HG03354 (cell line): Measurements from ENCODE around the gene ATXN7L1.
A peak's percentile ranks its signal among the peaks of the same experiment; 100 is the strongest.

Source experiments
- ATAC-seq: cut with Tn5 transposase; IDR thresholded peaks from one replicate; pipeline ENCODE4 v1.9.1; 2021; ENCODE audit warnings: mild to moderate bottlenecking; ENCODE audit not compliant: unreplicated experiment, poor library complexity, severe bottlenecking

The ATXN7L1 gene

DNA sequence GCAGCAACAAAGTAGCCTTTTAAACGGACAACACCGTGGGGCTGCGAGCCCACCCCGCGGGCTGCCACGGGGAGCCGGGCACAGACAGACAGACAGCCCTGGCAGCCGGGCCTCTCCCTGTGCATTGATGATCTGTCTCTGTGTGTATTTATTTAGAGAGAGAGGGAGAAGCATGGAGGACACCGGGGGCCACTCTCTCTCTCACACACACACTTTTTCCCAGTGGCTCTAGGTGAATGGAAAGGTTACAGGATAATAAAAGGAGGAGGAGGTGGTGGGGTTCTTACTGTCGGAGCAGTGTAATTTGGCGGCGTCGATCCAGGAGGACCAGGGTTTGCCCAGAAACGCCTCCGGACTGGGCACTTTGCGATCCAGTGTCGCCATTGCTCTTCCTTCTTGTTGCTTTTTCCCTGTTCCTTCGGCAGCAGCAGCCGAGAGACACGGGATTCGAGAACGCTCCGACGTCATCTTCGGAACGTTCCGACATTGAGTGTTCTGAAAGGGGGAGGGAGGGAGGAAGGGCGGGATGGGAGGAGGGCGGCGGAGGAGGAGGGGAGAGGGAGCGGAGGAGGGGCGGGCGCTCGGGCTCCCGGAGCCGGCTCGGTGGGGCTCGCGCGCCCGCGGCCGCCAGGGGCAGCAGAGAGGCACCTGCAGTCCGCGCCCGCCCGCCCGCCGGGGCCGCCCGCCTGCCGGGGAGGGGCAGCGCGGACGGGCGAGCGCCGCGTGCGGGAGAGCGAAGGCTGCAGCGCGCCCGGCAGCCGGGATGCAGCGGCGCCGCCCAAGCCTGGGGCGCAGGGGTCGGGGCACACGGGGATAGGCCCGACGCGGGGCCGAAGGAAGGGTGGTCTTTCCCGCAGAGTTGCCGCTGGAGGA lies at the start of gene ATXN7L1:
ATXN7L1 (minus strand) TSS at position 509 of the 873 bp plus-strand sequence; CDS start at position 468, 41 bp downstream.
- ATAC-seq, result peak; percentile 93

GRCh38 chr7:105926131-105926530 lies 49.7 kb upstream of the ATXN7L1 start:
- ATAC-seq, result no peak

GRCh38 chr7:105924945-105925344 lies 48.5 kb upstream of the ATXN7L1 start:
- ATAC-seq, result no peak

DNA sequence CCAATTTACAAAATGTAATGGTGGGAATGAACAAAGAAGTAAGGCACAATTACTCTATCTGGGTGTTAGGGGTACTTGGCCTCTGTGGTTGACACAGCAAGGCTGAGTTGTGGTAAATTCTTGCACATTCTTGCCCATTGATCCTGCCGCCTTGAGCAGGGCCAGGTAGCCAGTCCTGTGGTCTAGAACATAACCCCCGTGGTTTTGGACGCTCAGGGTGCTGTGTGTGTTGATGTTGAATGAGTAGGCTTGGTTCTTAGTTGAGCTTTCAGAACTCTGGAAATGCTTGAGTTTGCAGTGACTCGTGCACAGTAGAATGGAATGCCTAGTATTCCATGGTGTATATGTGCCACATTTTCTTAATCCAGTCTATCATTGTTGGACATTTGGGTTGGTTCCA lies 44.4 kb upstream of the ATXN7L1 start:
- no peak for ATAC-seq

- no peak for ATAC-seq
These were observed 41.3 kb upstream of the ATXN7L1 start for GRCh38 chr7:105917659-105918058.

GRCh38 chr7:105916603-105917002 lies 40.2 kb upstream of the ATXN7L1 start:
- ATAC-seq, result no peak

GRCh38 chr7:105913947-105914346 lies 37.5 kb upstream of the ATXN7L1 start:
- no peak for ATAC-seq

- no peak for ATAC-seq
These were observed 35.7 kb upstream of the ATXN7L1 start for GRCh38 chr7:105911961-105912575.

DNA sequence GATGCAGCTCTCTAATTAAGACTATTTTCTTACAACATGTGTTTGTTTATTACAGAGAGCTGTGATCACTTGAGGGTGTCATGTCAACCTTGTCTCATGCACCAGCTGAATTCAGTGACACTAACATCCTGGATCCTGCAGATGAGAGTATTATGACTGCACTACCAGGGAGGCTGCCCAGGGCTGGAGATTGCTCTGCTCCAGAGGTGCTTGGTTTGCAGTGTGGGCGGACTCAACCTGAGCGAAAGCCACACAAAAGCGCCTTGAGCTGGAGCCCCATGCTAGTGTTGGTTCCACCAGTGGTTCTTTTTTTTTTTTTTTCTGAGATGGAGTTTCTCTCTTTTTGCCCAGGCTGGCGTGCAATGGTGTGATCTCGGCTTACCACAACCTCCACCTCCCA lies 33.8 kb upstream of the ATXN7L1 start:
- no peak for ATAC-seq

DNA sequence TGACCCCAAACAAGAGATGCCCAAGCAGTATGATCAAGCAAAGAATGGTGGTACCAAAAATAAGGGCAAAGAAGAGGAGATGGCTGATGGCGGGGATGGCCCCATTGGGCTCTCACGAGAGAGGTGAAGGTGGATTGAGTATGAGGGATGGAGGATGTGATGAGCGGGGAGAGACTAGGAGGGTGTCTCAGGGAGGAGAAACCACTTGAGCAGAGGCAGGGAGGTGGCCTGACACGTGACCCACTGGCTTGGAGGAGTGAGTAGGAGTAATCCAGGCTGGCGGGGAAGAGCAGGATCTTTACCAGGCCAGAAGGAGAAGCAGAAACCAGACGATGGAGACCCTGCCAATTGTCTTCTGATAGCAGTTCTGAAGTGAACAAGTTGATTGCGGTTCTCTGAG lies 33.3 kb upstream of the ATXN7L1 start:
- ATAC-seq, result no peak

GRCh38 chr7:105907129-105907846 lies 30.9 kb upstream of the ATXN7L1 start:
- no peak for ATAC-seq

DNA sequence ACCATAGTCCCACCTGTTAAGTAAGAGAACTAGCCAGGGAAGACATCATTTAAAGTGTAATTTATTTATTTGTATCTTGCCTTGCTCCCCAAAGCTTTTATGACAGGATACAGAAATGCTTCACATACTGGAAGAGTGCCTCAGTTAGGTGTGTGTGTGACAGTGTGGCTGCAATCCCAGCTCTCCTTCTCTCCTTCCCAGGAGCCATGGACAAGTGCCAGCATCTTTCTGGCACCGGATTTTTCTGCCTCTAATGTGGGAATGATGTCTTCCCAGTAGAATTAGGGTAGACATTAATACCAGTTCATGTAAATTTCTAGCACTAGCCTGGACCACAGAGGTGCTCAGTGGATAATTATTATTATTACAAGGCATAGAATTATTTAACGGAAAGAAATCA lies 30.3 kb upstream of the ATXN7L1 start:
- ATAC-seq, result no peak

DNA sequence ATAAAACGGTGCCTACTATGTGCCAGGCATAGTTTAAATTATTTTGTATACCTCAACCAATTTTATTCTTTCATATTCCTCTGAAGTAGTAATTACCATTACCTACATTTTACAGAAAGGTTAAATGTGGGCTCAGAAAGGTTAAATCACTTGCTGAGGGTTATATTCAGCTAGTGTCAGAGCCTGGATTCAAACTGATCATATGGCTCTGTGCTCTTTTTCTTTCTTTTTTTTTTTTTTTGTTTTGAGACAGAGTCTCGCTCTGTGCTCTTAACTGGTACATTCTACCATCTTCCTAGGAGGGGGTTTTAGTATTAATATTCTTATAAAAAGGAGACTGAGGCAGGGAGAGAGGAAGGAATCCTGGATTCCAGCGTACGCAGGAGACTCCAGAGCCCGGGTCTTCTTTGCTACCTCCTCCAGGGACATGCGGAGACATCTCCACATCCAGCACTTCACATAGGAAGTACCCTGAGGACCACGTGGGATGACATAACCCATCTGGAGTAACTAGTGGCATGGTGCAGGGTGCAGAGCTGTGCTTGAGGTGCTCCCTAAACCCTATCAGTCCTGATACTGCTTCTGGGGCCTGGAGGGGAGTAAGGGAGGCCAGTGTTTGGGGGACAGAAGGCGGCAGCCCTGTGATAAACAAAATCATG lies 29.6 kb upstream of the ATXN7L1 start:
- ATAC-seq, result no peak

DNA sequence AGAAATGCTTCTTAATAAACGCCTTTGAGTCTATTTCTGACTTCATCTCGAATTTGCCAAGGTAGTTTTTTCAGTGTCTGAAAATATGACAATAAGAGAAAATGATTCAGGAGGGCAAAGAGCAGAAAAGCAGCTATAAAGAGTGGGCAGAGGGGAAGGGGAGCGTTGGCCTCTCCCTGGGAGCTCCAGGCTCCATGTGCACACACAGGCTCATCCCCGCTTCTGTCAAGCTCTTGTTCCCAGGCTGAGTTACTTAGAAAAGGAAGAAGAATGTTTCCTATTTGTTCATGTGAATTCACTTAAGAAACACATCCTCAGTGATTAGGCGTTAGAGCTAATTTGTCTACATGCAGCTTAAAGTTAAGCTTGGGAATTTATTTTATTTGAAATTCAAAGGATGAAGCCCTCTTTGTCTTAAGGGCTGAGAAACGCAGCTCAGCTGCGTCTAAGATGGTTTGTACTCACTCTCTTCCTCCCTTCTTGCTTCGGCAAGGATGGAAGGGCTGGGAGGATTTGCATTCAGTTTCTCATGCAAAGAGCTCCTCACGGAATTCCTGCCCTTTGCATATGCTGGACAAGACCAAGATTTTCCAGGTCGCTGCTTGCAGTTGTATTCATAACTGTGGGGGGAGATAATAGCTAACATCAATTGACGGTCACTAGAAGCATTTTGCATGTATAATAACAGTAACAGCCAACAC lies 29.0 kb upstream of the ATXN7L1 start:
- no peak for ATAC-seq

GRCh38 chr7:105904064-105904463 lies 27.7 kb upstream of the ATXN7L1 start:
- no peak for ATAC-seq

DNA sequence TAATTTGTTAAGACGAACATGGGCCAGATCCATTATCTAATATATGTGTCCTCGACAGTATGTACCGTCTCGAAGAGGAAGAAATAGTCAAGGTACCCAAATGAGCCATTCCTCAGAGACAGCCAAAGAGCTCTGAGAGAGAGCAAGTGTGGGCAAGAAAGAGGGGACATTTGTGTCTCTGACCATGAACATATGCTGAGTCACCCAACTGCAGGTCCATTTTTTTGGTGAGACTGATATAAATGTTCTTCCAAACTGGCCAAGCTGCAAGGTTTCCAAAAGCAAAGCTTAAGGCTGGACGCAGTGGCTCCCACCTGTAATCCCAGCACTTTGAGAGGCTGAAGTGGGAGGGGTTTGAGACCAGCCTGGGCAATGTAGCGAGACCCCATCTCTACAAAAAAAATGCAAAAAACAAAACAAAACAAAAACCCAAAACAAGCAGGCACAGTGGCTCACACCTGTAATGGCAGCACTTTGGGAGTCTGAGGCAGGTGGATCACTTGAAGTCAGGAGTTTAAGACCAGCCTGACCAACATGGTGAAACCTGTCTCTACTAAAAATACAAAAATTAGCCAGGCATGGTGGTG lies 26.0 kb upstream of the ATXN7L1 start:
- ATAC-seq, result no peak

DNA sequence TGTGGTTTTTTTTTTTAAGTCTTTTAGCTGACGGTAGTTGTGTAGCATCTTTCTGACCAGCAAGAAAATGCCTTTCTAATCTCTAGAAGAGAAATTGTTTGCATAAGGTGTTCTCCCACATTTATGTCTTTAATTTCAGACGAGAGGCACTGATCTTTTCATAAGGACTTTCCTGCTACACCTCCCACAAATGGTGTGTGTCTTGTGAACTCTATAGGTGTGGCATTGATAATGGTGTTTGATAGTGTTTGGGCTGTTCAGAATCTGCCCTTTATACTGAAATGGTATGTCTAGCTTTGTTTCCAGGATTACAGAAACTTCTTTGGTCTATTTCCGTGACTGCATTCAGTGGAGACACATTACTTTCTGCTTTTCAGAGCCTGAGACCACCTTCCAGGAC lies 21.6 kb upstream of the ATXN7L1 start:
- ATAC-seq, result no peak

GRCh38 chr7:105896407-105896911 lies 20.1 kb upstream of the ATXN7L1 start:
- ATAC-seq, result no peak

- ATAC-seq, result no peak
These were observed 17.7 kb upstream of the ATXN7L1 start for GRCh38 chr7:105894131-105894530.
